ENCODE results near the gene TST. TPM values are rescaled to one million over a fixed set of nuclear protein-coding genes. Genes with fewer than 3 reads are reported as not detected.

The TST gene
- total RNA-seq, 1 donor from 2014 or later, result 21.3 TPM

DNA sequence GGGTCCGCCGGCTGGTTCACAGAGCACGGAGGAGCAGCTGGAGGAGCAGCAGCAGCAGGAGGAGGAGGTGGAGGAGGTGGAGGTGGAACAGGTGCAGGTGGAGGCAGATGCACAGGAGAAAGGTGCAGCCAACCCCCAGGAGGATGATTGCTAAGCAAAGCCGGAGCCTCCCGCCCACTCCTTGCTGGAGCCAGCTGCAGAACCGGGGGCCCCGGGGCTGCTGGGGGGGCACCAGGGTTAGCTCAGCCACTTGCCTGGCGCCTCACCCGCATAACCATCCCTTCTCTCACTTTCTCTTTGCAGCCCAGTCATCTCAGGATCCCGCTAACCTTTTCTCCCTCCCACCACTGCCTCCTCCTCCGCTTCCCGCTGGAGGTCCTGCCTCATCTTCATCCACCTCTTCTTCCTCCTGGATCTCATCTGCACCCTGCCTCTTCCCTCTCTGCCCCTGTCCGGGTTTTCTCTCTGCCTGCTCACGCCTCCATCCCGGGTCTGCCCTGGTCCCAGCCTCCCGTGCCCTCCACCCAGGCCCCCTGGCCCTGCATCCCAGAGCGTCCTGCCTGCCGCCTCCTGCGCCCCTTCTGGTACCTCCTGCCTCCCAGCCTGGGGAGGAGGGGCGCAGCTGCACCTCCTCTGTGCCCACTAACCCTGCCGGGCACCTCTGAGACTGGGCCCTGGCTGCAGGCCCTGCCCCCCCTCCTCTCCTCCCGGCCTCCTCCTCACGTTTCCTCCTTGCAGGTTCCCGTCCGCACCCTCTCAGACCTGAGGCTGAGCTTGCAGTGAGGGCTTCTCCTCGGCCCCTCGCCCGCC is 41.8 kb upstream of the TST start:
- DNase-seq (ENCODE audit: low spot score in 2 of 2, unreplicated experiment in 2 of 2), result no peak
- H3K36me3 Mint-ChIP-seq, result peaks cover 2% of the 10 kb centered on the region
- TF ChIP-seq, protein P1, sequence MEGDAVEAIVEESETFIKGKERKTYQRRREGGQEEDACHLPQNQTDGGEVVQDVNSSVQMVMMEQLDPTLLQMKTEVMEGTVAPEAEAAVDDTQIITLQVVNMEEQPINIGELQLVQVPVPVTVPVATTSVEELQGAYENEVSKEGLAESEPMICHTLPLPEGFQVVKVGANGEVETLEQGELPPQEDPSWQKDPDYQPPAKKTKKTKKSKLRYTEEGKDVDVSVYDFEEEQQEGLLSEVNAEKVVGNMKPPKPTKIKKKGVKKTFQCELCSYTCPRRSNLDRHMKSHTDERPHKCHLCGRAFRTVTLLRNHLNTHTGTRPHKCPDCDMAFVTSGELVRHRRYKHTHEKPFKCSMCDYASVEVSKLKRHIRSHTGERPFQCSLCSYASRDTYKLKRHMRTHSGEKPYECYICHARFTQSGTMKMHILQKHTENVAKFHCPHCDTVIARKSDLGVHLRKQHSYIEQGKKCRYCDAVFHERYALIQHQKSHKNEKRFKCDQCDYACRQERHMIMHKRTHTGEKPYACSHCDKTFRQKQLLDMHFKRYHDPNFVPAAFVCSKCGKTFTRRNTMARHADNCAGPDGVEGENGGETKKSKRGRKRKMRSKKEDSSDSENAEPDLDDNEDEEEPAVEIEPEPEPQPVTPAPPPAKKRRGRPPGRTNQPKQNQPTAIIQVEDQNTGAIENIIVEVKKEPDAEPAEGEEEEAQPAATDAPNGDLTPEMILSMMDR (IDR thresholded peaks at IDR 0.05; ENCODE audit: unreplicated experiment), result no peak
- no peak overlapping the region for H3K4me3 Mint-ChIP-seq
- H3K9me3 Mint-ChIP-seq, result no peaks in the 10 kb centered on the region
- no peaks in the 10 kb centered on the region for H3K27me3 Mint-ChIP-seq (ENCODE audit: low read depth)
- H3K27ac Mint-ChIP-seq, result no peak overlapping the region
- peaks cover 10% of the 10 kb centered on the region for H3K4me1 Mint-ChIP-seq

GRCh38 chr22:37059876-37060449 is 40.7 kb upstream of the TST start:
- TF ChIP-seq, protein P1 (IDR thresholded peaks at IDR 0.05; ENCODE audit: unreplicated experiment), result no peak

DNA sequence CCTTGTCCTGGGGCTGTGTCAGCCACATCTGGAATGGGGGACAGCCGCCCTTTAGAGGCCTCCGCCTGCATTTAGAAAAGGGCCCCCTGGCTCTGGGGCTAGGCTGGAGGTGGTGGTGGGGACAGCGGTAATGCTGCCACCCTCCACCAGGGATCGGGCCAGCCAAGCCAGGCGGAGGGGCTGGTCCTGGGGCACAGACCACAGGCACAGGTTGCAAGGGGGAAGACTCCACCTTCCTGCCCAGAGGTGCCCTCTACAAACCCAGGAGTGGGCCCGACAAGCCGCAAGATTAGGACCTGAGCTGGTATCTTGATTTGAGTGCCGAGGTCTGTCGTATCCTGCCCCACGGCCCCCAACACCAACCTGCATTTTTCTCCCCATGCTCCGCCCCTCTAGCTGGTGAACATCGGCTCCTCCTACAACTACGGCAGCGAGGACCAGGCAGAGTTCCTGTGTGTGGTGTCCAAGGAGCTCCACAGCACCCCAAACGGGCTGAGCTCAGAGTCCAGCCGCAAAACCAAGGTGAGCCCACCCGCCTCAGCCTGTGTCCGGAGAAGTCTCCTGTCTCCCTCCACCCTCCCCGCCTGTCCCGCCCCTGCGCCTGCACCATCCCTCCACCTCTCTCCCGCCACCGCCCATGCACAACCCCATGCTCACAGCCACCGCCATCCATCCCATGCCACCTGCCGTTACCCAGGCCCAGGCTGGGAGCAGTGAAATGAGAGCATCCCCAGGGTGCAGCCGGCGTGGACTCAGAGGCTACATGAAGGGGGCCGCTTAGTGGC is 39.9 kb upstream of the TST start:
- Mint-ChIP-seq H3K9me3 (no peaks in the 10 kb centered on the region), H3K36me3 (peaks cover 2% of the 10 kb centered on the region), H3K27ac (no peak overlapping the region), H3K4me1 (peaks cover 8% of the 10 kb centered on the region), H3K4me3 (no peak overlapping the region), H3K27me3 (ENCODE audit: low read depth) (no peaks in the 10 kb centered on the region)
- no peak for DNase-seq (ENCODE audit: low spot score in 2 of 2, unreplicated experiment in 2 of 2)
- TF ChIP-seq, protein P1 (IDR thresholded peaks at IDR 0.05; ENCODE audit: unreplicated experiment), result no peak

More at GRCh38 chr22:37059876-37060449, 40.7 kb upstream of the TST start:
- H3K27me3 Mint-ChIP-seq (ENCODE audit: low read depth), result no peaks in the 10 kb centered on the region
- no peak overlapping the region for H3K4me3 Mint-ChIP-seq
- H3K4me1 Mint-ChIP-seq, result peaks cover 10% of the 10 kb centered on the region
- no peak overlapping the region for H3K27ac Mint-ChIP-seq
- H3K36me3 Mint-ChIP-seq, result peaks cover 2% of the 10 kb centered on the region
- no peaks in the 10 kb centered on the region for H3K9me3 Mint-ChIP-seq
- DNase-seq (ENCODE audit: low spot score in 2 of 2, unreplicated experiment in 2 of 2), result no peak

- Mint-ChIP-seq H3K27ac (no peak overlapping the region), H3K9me3 (no peaks in the 10 kb centered on the region), H3K36me3 (peaks cover 2% of the 10 kb centered on the region), H3K4me1 (peaks cover 3% of the 10 kb centered on the region), H3K27me3 (ENCODE audit: low read depth) (no peaks in the 10 kb centered on the region), H3K4me3 (no peak overlapping the region)
- TF ChIP-seq, protein P1 (IDR thresholded peaks at IDR 0.05; ENCODE audit: unreplicated experiment), result no peak
- no peak for DNase-seq (ENCODE audit: low spot score in 2 of 2, unreplicated experiment in 2 of 2)
These were observed 38.7 kb upstream of the TST start for GRCh38 chr22:37057796-37058510.

GRCh38 chr22:37057226-37057625 is 38.0 kb upstream of the TST start:
- no peaks in the 10 kb centered on the region for H3K9me3 Mint-ChIP-seq
- H3K4me3 Mint-ChIP-seq, result no peak overlapping the region
- H3K4me1 Mint-ChIP-seq, result peaks cover 4% of the 10 kb centered on the region
- no peaks in the 10 kb centered on the region for H3K27me3 Mint-ChIP-seq (ENCODE audit: low read depth)
- DNase-seq (ENCODE audit: low spot score in 2 of 2, unreplicated experiment in 2 of 2), result no peak
- H3K27ac Mint-ChIP-seq, result no peak overlapping the region
- TF ChIP-seq, protein P1 (IDR thresholded peaks at IDR 0.05; ENCODE audit: unreplicated experiment), result no peak
- H3K36me3 Mint-ChIP-seq, result peaks cover 2% of the 10 kb centered on the region

All from mesothelial cell of epicardium (in vitro differentiated cells).